Measurements from ENCODE around the gene TUBB2A. TPM values are rescaled to one million over a fixed set of nuclear protein-coding genes. Genes with fewer than 3 reads are reported as not detected.

TUBB2A gene
- total and polyA plus RNA-seq, 2 of the 13 experiments (the other 11 are each of a cell fraction or from before 2014, with no cell fraction given): 35.3 to 106 TPM

DNA sequence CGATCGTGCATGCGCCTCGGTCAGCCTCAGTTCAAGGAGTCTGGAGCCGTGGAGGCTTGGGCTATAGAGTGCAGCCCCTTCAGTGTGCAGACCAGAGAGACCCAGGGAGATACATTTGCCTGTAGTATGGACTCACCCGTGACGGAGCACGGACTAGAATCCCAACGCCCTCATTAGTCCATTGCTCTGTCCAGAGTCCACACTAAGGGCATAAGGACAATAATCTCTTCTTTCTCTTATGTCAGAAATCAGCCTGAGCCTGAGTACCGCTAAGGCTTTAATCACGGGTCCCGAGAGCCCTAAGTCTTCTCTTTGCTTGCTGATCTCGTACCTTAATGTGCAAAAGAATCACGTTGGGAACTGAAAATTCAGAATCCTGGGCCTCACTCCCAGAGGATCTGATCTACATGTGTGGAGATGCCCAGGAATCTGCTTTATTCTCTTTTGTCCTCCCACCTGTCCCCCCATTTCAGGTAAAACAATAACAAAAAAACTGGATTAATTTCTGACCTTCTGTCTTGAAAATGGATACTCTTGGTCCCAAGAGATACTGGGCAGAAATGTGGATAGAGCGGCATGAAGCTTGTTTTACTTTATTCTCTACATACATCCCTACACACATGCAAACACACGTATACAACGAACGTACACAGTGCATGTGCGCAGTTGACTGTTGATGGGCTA lies 38.2 kb downstream of the TUBB2A start (continued):
- TF ChIP-seq ATF1 (CRISPR knock-in tag; IDR thresholded peaks at IDR 0.05): no peak
- TF ChIP-seq, protein P1, sequence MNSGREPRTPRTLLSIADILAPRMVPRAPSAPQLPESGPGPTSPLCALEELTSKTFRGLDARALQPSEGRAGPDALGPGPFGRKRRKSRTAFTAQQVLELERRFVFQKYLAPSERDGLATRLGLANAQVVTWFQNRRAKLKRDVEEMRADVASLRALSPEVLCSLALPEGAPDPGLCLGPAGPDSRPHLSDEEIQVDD (CRISPR knock-in tag; IDR thresholded peaks at IDR 0.05; ENCODE audit: borderline replicate concordance): no peak
- TF ChIP-seq, protein P2, sequence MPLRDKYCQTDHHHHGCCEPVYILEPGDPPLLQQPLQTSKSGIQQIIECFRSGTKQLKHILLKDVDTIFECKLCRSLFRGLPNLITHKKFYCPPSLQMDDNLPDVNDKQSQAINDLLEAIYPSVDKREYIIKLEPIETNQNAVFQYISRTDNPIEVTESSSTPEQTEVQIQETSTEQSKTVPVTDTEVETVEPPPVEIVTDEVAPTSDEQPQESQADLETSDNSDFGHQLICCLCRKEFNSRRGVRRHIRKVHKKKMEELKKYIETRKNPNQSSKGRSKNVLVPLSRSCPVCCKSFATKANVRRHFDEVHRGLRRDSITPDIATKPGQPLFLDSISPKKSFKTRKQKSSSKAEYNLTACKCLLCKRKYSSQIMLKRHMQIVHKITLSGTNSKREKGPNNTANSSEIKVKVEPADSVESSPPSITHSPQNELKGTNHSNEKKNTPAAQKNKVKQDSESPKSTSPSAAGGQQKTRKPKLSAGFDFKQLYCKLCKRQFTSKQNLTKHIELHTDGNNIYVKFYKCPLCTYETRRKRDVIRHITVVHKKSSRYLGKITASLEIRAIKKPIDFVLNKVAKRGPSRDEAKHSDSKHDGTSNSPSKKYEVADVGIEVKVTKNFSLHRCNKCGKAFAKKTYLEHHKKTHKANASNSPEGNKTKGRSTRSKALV (CRISPR knock-in tag; IDR thresholded peaks at IDR 0.05): no peak
- no peak for TF ChIP-seq GATA4 (IDR thresholded peaks at IDR 0.05; ENCODE audit: borderline replicate concordance, low read depth)
- 0 out of 2 replicates have a peak, but pooled peaks have one; percentile 7 for TF ChIP-seq TSC22D2 (CRISPR knock-in tag; IDR thresholded peaks at IDR 0.05; ENCODE audit: borderline replicate concordance)
- TF ChIP-seq TBP (CRISPR knock-in tag; IDR thresholded peaks at IDR 0.05): no peak
- no peak for TF ChIP-seq ZNF546 (CRISPR knock-in tag; conservative IDR thresholded peaks at IDR 0.05)
- TF ChIP-seq ZBTB1 (CRISPR knock-in tag; IDR thresholded peaks at IDR 0.05; ENCODE audit: borderline replicate concordance): no peak
- TF ChIP-seq, protein P3, sequence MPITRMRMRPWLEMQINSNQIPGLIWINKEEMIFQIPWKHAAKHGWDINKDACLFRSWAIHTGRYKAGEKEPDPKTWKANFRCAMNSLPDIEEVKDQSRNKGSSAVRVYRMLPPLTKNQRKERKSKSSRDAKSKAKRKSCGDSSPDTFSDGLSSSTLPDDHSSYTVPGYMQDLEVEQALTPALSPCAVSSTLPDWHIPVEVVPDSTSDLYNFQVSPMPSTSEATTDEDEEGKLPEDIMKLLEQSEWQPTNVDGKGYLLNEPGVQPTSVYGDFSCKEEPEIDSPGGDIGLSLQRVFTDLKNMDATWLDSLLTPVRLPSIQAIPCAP (CRISPR knock-in tag; IDR thresholded peaks at IDR 0.05; ENCODE audit: low read depth): 0 out of 2 replicates have a peak, but pooled peaks have one; percentile 78
- TF ChIP-seq, protein P4, sequence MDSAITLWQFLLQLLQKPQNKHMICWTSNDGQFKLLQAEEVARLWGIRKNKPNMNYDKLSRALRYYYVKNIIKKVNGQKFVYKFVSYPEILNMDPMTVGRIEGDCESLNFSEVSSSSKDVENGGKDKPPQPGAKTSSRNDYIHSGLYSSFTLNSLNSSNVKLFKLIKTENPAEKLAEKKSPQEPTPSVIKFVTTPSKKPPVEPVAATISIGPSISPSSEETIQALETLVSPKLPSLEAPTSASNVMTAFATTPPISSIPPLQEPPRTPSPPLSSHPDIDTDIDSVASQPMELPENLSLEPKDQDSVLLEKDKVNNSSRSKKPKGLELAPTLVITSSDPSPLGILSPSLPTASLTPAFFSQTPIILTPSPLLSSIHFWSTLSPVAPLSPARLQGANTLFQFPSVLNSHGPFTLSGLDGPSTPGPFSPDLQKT (CRISPR knock-in tag; IDR thresholded peaks at IDR 0.05; ENCODE audit: borderline replicate concordance): no peak
- no peak for TF ChIP-seq NAIF1 (CRISPR knock-in tag; IDR thresholded peaks at IDR 0.05; ENCODE audit: borderline replicate concordance)
- TF ChIP-seq, protein P5, sequence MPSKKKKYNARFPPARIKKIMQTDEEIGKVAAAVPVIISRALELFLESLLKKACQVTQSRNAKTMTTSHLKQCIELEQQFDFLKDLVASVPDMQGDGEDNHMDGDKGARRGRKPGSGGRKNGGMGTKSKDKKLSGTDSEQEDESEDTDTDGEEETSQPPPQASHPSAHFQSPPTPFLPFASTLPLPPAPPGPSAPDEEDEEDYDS (CRISPR knock-in tag; IDR thresholded peaks at IDR 0.05): no peak
- no peak for TF ChIP-seq MXI1 (IDR thresholded peaks at IDR 0.05; ENCODE audit: borderline replicate concordance, low read depth, low read length)
- TF ChIP-seq POLR2AphosphoS2 (IDR thresholded peaks at IDR 0.05; ENCODE audit: low read depth, low read length): no peak
- TF ChIP-seq FOXC1 (CRISPR knock-in tag; IDR thresholded peaks at IDR 0.05; ENCODE audit: borderline replicate concordance): no peak
- TF ChIP-seq, protein P6, sequence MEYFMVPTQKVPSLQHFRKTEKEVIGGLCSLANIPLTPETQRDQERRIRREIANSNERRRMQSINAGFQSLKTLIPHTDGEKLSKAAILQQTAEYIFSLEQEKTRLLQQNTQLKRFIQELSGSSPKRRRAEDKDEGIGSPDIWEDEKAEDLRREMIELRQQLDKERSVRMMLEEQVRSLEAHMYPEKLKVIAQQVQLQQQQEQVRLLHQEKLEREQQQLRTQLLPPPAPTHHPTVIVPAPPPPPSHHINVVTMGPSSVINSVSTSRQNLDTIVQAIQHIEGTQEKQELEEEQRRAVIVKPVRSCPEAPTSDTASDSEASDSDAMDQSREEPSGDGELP (IDR thresholded peaks at IDR 0.05; ENCODE audit: borderline replicate concordance, low read depth): no peak
- TF ChIP-seq, protein P7, sequence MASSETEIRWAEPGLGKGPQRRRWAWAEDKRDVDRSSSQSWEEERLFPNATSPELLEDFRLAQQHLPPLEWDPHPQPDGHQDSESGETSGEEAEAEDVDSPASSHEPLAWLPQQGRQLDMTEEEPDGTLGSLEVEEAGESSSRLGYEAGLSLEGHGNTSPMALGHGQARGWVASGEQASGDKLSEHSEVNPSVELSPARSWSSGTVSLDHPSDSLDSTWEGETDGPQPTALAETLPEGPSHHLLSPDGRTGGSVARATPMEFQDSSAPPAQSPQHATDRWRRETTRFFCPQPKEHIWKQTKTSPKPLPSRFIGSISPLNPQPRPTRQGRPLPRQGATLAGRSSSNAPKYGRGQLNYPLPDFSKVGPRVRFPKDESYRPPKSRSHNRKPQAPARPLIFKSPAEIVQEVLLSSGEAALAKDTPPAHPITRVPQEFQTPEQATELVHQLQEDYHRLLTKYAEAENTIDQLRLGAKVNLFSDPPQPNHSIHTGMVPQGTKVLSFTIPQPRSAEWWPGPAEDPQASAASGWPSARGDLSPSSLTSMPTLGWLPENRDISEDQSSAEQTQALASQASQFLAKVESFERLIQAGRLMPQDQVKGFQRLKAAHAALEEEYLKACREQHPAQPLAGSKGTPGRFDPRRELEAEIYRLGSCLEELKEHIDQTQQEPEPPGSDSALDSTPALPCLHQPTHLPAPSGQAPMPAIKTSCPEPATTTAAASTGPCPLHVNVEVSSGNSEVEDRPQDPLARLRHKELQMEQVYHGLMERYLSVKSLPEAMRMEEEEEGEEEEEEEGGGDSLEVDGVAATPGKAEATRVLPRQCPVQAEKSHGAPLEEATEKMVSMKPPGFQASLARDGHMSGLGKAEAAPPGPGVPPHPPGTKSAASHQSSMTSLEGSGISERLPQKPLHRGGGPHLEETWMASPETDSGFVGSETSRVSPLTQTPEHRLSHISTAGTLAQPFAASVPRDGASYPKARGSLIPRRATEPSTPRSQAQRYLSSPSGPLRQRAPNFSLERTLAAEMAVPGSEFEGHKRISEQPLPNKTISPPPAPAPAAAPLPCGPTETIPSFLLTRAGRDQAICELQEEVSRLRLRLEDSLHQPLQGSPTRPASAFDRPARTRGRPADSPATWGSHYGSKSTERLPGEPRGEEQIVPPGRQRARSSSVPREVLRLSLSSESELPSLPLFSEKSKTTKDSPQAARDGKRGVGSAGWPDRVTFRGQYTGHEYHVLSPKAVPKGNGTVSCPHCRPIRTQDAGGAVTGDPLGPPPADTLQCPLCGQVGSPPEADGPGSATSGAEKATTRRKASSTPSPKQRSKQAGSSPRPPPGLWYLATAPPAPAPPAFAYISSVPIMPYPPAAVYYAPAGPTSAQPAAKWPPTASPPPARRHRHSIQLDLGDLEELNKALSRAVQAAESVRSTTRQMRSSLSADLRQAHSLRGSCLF (CRISPR knock-in tag; IDR thresholded peaks at IDR 0.05; ENCODE audit: borderline replicate concordance): no peak
- 0 out of 2 replicates have a peak, but pooled peaks have one; percentile 60 for TF ChIP-seq NFKBIZ (CRISPR knock-in tag; IDR thresholded peaks at IDR 0.05)

Data from HepG2 (cell line).